Ovary (tissue), 9 donors: ENCODE measurements around the gene SELENOM. TPM values are rescaled to one million over a fixed set of nuclear protein-coding genes. Genes with fewer than 3 reads are reported as not detected.

Experiments
- DNase-seq, 5 donors: peaks; one replicate each; pipeline ENCODE4 v3.0.0-alpha.2; 2019 to 2020
- H3K27ac ChIP-seq, 2 donors: fragments of 200-600 bp; one replicate each; pipeline versions ENCODE4 v1.5.1 to v1.8.0; 2019 to 2022
- H3K27me3 ChIP-seq: fragments of 200-600 bp; one replicate; pipeline ENCODE4 v1.8.0; 2022
- H3K36me3 ChIP-seq: fragments of 200-600 bp; sonication (generic); one replicate; pipeline ENCODE4 v1.5.1; 2019
- H3K4me1 ChIP-seq: one replicate; pipeline ENCODE4 v1.8.1; 2013; ENCODE audit warnings: mild to moderate bottlenecking, moderate library complexity; ENCODE audit not compliant: insufficient read depth
- H3K4me3 ChIP-seq: fragments of 200-600 bp; sonication (generic); one replicate; pipeline ENCODE4 v1.5.1; 2017
- H3K9me3 ChIP-seq, 2 donors: fragments of 200-600 bp in 1 of 2; sonication (generic) in 1 of 2; one replicate each; pipeline versions ENCODE4 v1.5.1 to v1.8.1; 2013 to 2019; ENCODE audit warnings: mild to moderate bottlenecking in 1 of 2, moderate library complexity in 1 of 2
- CTCF ChIP-seq, 3 donors: fragments of 450-650 bp in 2 of 3; fragments of 200-600 bp in 1 of 3; IDR thresholded peaks; one replicate each; pipeline versions ENCODE4 v1.5.1 to v1.8.0; 2016 to 2022; ENCODE audit warnings: antibody characterized with exemption in 3 of 3, mild to moderate bottlenecking in 1 of 3
- EP300 ChIP-seq: sonication (generic); formaldehyde crosslinking; IDR thresholded peaks from one replicate; pipeline ENCODE4 v1.6.1; 2017; ENCODE audit warnings: antibody characterized with exemption
- POLR2A ChIP-seq: fragments of 450-650 bp; IDR thresholded peaks from one replicate; pipeline ENCODE4 v1.6.1; 2017; ENCODE audit warnings: antibody characterized with exemption, mild to moderate bottlenecking, moderate library complexity
- WGBS, 3 donors: extraction: QIAGEN DNeasy Blood & Tissue Kit in 1 of 3; methylation state at CpG; one replicate each; pipeline versions ENCODE4 v1.1.5 to v1.1.7; 2013 to 2017; 5-methylcytosine and 5-hydroxymethylcytosine counted together
- intact Hi-C, 4 donors: fragments of 100-400 bp; cut with DNase I; formaldehyde crosslinking; loops; one replicate each; pipeline versions ENCODE4 v1.11.0 to v1.15.1; 2022 to 2023
- polyA plus RNA-seq, 2 donors: library from polyadenylated mRNA; stranded (reverse); fragments of 200-250 nt in 1 of 2; fragments of 350-450 nt in 1 of 2; fragmentation: Illumina TruSeq in 1 of 2; extraction: RNeasy Lipid Tissue Mini Kit (QIAGEN cat#74804) in 1 of 2; gene quantifications; one replicate each; pipeline ENCODE4 v1.2.3, GENCODE V29; 2013 to 2014
- total RNA-seq, 7 donors: library from RNA; depleted of rRNA in 2 of 7; stranded (reverse); fragments of >200 nt in 2 of 7; fragmentation: NEBNext Ultra II Directional in 3 of 7; extraction: Animal tissue kit (Norgen Biotek cat#: 25700) in 3 of 7; gene quantifications; one replicate each; pipeline versions ENCODE4 v1.1.0 to v1.2.4, GENCODE V29; 2016 to 2023
- donor health status: DM: no; HTN: no; CAD: no; lungs with moderate emphysema.
- donor health status: DM: no; HTN: no; CAD: no.
- donor health status: Bipolar disorder and iron deficiency.
- donor health status: DM: yes; HTN: yes; CAD: no.
- donor health status: DM: no; HTN: no; CAD: no.
- donor health status: DM: yes; HTN: yes; CAD: no.

SELENOM gene
- total and polyA plus RNA-seq, 9 donors, result 25.7 to 678 (median 306) TPM

GRCh38 chr22:31135706-31136105 is 28.3 kb upstream of the SELENOM start:
- intact Hi-C loops, result no loop called here
- Histone ChIP-seq H3K4me1 (no peaks in the 10 kb centered on the region), H3K4me3 (no peak overlapping the region), H3K27ac (no peak overlapping the region), H3K9me3 (no peaks in the 10 kb centered on the region), H3K27me3 (no peaks in the 10 kb centered on the region), H3K36me3 (no peaks in the 10 kb centered on the region)
- TF ChIP-seq POLR2A (no peak), EP300 (no peak), CTCF (IDR thresholded peaks at IDR 0.05) (no peak)
- 85 to 91% (median 86%) methylated on average over 6 of the region's 6 CpGs for WGBS, 3 donors
- DNase-seq, result no peak

GRCh38 chr22:31134688-31135087 is 27.3 kb upstream of the SELENOM start:
- intact Hi-C loops, result no loop called here
- Histone ChIP-seq H3K4me1 (no peaks in the 10 kb centered on the region), H3K27ac (no peak overlapping the region), H3K27me3 (no peaks in the 10 kb centered on the region), H3K4me3 (no peak overlapping the region), H3K9me3 (no peaks in the 10 kb centered on the region), H3K36me3 (no peaks in the 10 kb centered on the region)
- WGBS, 3 donors, result 78 to 86% (median 84%) methylated on average over 4 of the region's 4 CpGs
- DNase-seq, result no peak
- TF ChIP-seq CTCF (IDR thresholded peaks at IDR 0.05) (no peak), EP300 (no peak), POLR2A (no peak)

- Histone ChIP-seq H3K4me3 (no peak overlapping the region), H3K9me3 (no peaks in the 10 kb centered on the region), H3K27me3 (no peaks in the 10 kb centered on the region), H3K27ac (no peak overlapping the region), H3K4me1 (no peaks in the 10 kb centered on the region), H3K36me3 (no peaks in the 10 kb centered on the region)
- intact Hi-C loops, result no loop called here
- no peak for DNase-seq
- whole genome bisulfite sequencing, 3 donors, result 92 to 95% (median 94%) methylated on average over 15 to 19 of the region's 19 CpGs
- TF ChIP-seq CTCF (IDR thresholded peaks at IDR 0.05) (no peak), POLR2A (no peak), EP300 (no peak)
Measured at GRCh38 chr22:31133911-31134310, 26.5 kb upstream of the SELENOM start.

GRCh38 chr22:31130873-31131272 is 23.5 kb upstream of the SELENOM start:
- H3K4me3 ChIP-seq, result no peak overlapping the region
- 85 to 93% (median 85%) methylated on average over 2 of the region's 2 CpGs for WGBS, 3 donors
- no peaks in the 10 kb centered on the region for H3K9me3 ChIP-seq
- no peak overlapping the region for H3K27ac ChIP-seq
- no peak for TF ChIP-seq EP300
- TF ChIP-seq POLR2A, result no peak
- no peak for TF ChIP-seq CTCF (IDR thresholded peaks at IDR 0.05)
- no peak for DNase-seq
- H3K36me3 ChIP-seq, result no peaks in the 10 kb centered on the region
- intact Hi-C loops, result no loop called here
- no peaks in the 10 kb centered on the region for H3K27me3 ChIP-seq
- no peaks in the 10 kb centered on the region for H3K4me1 ChIP-seq

- Histone ChIP-seq H3K27me3 (no peaks in the 10 kb centered on the region), H3K4me1 (no peaks in the 10 kb centered on the region), H3K27ac (no peak overlapping the region), H3K9me3 (no peaks in the 10 kb centered on the region), H3K4me3 (no peak overlapping the region), H3K36me3 (no peaks in the 10 kb centered on the region)
- intact Hi-C loops, result no loop called here
- DNase-seq, result no peak
- no peak for TF ChIP-seq POLR2A
- 84 to 93% (median 92%) methylated on average over 7 of the region's 7 CpGs for WGBS, 3 donors
Measured at GRCh38 chr22:31128156-31128555, 20.8 kb upstream of the SELENOM start.
